HG02870 (cell line): Measurements from ENCODE around the gene NSUN3.
A peak's percentile ranks its signal among the peaks of the same experiment; 100 is the strongest.

Experiments used
- ATAC-seq: cut with Tn5 transposase; IDR thresholded peaks from one replicate; pipeline ENCODE4 v1.9.1; 2021; ENCODE audit warnings: mild to moderate bottlenecking, moderate library complexity; ENCODE audit not compliant: unreplicated experiment

NSUN3 gene

GRCh38 chr3:94117729-94118128 lies 54.9 kb downstream of the NSUN3 start:
- ATAC-seq, result no peak

GRCh38 chr3:94118390-94118789 lies 55.5 kb downstream of the NSUN3 start:
- no peak for ATAC-seq

GRCh38 chr3:94121161-94121560 lies 58.3 kb downstream of the NSUN3 start:
- no peak for ATAC-seq

- no peak for ATAC-seq
Measured at GRCh38 chr3:94127115-94127514, 64.3 kb downstream of the NSUN3 start.

- ATAC-seq, result no peak
Measured at GRCh38 chr3:94130690-94131089, 67.8 kb downstream of the NSUN3 start.

- ATAC-seq, result no peak
Measured at GRCh38 chr3:94132777-94133176, 69.9 kb downstream of the NSUN3 start.

- no peak for ATAC-seq
Measured at GRCh38 chr3:94136133-94136532, 73.3 kb downstream of the NSUN3 start.

- ATAC-seq, result no peak
Measured at GRCh38 chr3:94137377-94137776, 74.5 kb downstream of the NSUN3 start.

- no peak for ATAC-seq
Measured at GRCh38 chr3:94146455-94146854, 83.6 kb downstream of the NSUN3 start.

GRCh38 chr3:94147012-94147411 lies 84.2 kb downstream of the NSUN3 start:
- ATAC-seq, result no peak

- no peak for ATAC-seq
Measured at GRCh38 chr3:94150113-94150512, 87.3 kb downstream of the NSUN3 start.

- ATAC-seq, result no peak
Measured at GRCh38 chr3:94156626-94157025, 93.8 kb downstream of the NSUN3 start.

- ATAC-seq, result no peak
Measured at GRCh38 chr3:94158512-94158911, 95.7 kb downstream of the NSUN3 start.

- no peak for ATAC-seq
Measured at GRCh38 chr3:94159062-94159828, 96.4 kb downstream of the NSUN3 start.

GRCh38 chr3:94162700-94163099 lies 99.8 kb downstream of the NSUN3 start:
- ATAC-seq, result peak; percentile 83

- no peak for ATAC-seq
Measured at GRCh38 chr3:94167346-94167745, 104.5 kb downstream of the NSUN3 start.

- no peak for ATAC-seq
Measured at GRCh38 chr3:94167796-94168195, 104.9 kb downstream of the NSUN3 start.

GRCh38 chr3:94171954-94172353 lies 109.1 kb downstream of the NSUN3 start:
- ATAC-seq, result peak; percentile 67

- ATAC-seq, result no peak
Measured at GRCh38 chr3:94172695-94173310, 109.9 kb downstream of the NSUN3 start.

- no peak for ATAC-seq
Measured at GRCh38 chr3:94173673-94174434, 111.0 kb downstream of the NSUN3 start.

- ATAC-seq, result no peak
Measured at GRCh38 chr3:94175677-94176076, 112.8 kb downstream of the NSUN3 start.
